BJ (cell line): Measurements from ENCODE around the gene LIMS4. TPM values are rescaled to one million over a fixed set of nuclear protein-coding genes. Genes with fewer than 3 reads are reported as not detected.
"Not testable (repeated sequence)": the region's sequence is repeated elsewhere in the genome, so short reads cannot be mapped to it uniquely, and the experiment has no call there.

Experiments
- CTCF ChIA-PET: fragments of 350-600 bp; formaldehyde crosslinking; extraction: SDS; loops from one replicate; lab custom pipeline; 2021; ENCODE audit warnings: antibody characterized with exemption, inconsistent platforms; lab: Yijun Ruan, JAX
- POLR2A ChIA-PET: fragments of 300-600 bp; sonication (Branson Sonifier 250); formaldehyde crosslinking; extraction: SDS; loops from one replicate; lab custom pipeline; 2021; ENCODE audit warnings: antibody characterized with exemption; lab: Charles Lee
- DNase-seq: peaks from one replicate; pipeline ENCODE4 v3.0.0-alpha.2; 2011; ENCODE audit warnings: low read depth
- H3K27me3 ChIP-seq: 2 replicates; pipeline ENCODE4 v1.6.0; 2011; ENCODE audit warnings: low read length; ENCODE audit not compliant: control insufficient read depth, insufficient read depth
- H3K36me3 ChIP-seq: 2 replicates; pipeline ENCODE4 v1.5.1; 2011; ENCODE audit warnings: low read length; ENCODE audit not compliant: control insufficient read depth, insufficient read depth
- H3K4me3 ChIP-seq: 2 replicates; pipeline ENCODE4 v1.5.1; 2011; ENCODE audit warnings: low read depth, mild to moderate bottlenecking, control low read depth, low read length
- polyA minus RNA-seq: library from RNA; depleted of rRNA, polyadenylated mRNA; stranded (reverse); fragments of >200 nt; gene quantifications from 2 replicates; pipeline ENCODE4 v1.2.3, GENCODE V29; 2011; rRNA and poly(A)+ RNA removed
- polyA plus RNA-seq: library from polyadenylated mRNA; depleted of rRNA; stranded (reverse); fragments of >200 nt; gene quantifications from 2 replicates; pipeline ENCODE4 v1.2.3, GENCODE V29; 2011; rRNA removed

LIMS4 gene
- polyA plus RNA-seq (8.7 and 9.4 TPM in 2 replicates), polyA minus RNA-seq (18.5 and 30.0 TPM in 2 replicates)

DNA sequence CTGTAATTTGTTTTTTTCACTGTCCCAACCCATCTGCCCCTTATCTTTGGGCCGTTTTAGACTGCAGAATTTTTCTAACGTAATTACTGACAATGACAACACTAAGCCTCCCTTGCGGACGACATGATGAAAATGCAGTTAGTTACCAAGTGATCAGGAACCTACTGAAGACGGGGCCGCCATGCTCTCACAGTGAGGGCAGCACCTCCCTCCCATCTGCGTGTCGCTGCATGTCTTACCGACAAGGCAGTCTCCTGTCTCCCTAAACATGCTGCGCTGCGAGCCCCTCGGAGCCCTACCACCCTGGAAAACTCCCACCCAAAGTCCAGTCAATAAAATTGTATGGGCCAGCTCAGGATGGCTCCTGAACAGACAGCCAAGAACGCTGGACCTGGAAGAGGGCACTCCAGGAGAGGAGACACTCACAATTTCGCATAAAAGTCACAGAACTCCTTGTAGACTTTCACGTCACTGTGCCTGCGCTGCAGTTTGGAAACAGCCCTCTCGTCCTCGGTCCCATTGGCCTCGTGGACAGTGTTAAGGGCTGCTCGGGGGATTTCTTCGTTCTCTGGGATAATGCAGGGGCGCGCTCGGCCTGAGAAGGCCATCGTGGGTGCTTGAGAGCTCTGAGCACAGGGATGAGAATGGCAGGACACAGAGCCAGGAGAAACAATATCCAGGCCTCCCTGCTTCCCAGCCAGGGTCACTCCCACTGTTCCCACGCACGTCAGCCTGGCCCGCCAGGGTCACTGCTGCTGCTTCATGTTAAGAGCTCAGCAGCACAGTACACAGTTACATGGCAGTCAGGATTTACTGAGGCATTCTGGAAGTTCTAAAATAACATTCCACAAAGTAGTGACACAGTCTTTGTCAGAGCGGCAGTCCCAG, at the start of gene LIMS4:
Gene LIMS4 (minus strand): TSS at position 646 of the 888 bp plus-strand sequence. CDS start 38 bp downstream, at position 608.
- CTCF ChIA-PET, H3K4me3 ChIP-seq, DNase-seq, H3K36me3 ChIP-seq, H3K27me3 ChIP-seq, POLR2A ChIA-PET: not testable (repeated sequence)

DNA sequence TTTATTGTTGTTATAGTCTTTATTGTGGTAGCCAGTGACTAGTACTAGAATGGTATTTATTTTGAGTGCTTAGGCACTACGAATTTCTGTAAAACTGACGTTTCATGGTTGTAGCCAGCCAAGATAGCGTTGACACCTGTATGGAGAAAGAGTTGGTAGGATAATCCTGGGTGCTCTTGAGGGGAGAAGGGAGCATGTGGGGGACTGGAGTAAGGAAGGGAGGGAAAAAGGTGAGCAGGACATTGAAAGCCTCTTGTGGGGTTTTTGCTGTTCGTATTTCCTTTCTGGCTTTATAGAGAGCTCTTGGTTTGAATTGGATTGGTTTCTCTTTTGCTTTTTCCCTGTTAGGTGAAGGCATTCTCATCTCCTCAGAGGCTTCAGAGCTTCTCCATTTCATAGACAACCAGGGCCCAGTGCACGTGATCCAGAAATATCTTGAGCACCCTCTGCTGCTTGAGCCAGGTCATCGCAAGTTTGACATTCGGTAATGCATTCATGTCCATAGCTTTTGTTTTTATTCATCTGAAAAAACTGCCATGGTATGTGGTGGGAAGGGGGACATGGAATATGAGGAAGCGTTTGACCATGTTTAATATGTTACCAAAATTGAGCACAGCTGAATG, 27.2 kb upstream of the LIMS4 start:
- CTCF ChIA-PET, POLR2A ChIA-PET, DNase-seq, H3K4me3 ChIP-seq, H3K27me3 ChIP-seq, H3K36me3 ChIP-seq: not testable (repeated sequence)

GRCh38 chr2:110496027-110496426, 23.4 kb upstream of the LIMS4 start:
- POLR2A ChIA-PET, H3K4me3 ChIP-seq, DNase-seq, H3K36me3 ChIP-seq, H3K27me3 ChIP-seq, CTCF ChIA-PET: not testable (repeated sequence)

DNA sequence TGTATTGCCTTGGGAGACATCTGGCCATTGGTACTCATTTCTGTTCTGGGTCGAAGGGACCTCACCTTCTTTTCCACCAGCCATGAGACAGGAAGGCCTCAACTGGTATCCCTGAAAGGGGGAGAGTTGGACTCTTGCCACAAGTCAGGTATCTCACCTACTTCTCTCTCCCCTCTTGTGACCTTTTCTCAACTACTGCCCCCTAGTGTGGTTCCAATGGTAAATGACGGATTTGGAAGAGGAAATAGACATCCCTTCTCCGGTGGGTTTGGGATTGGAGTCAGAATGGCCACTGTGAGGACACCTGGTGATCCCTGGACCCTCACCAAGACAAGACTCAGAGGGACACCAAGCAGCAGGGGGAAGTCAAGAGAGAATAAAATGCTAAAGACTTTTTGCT, 21.9 kb upstream of the LIMS4 start:
- CTCF ChIA-PET, H3K36me3 ChIP-seq, H3K27me3 ChIP-seq, H3K4me3 ChIP-seq, DNase-seq, POLR2A ChIA-PET: not testable (repeated sequence)

- CTCF ChIA-PET, POLR2A ChIA-PET: not testable (repeated sequence)
These were observed 16.4 kb upstream of the LIMS4 start for GRCh38 chr2:110488991-110489390.

DNA sequence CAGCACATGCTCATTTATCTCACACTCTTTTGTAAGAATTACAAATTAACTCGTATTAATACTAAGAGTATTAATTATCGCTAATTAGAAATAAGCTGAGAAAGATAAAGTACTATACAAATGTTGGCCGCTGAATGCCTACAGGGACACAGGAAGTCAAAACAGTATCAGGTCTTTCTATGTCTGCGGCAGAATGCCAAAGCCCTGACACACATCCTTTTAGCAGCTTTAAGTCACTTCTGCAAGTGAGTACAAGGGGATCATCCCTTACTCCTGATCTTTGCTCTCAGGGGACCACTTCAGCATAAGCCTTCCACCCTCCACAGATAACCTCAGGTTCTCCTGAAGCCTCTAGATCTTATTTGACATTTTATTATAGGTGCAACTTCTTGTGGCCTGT, 10.1 kb upstream of the LIMS4 start:
- H3K4me3 ChIP-seq, H3K27me3 ChIP-seq, DNase-seq, H3K36me3 ChIP-seq, CTCF ChIA-PET, POLR2A ChIA-PET: not testable (repeated sequence)

More at GRCh38 chr2:110488991-110489390, 16.4 kb upstream of the LIMS4 start:
- DNase-seq, H3K4me3 ChIP-seq, H3K36me3 ChIP-seq, H3K27me3 ChIP-seq: not testable (repeated sequence)

- H3K4me3 ChIP-seq, POLR2A ChIA-PET, CTCF ChIA-PET, DNase-seq, H3K36me3 ChIP-seq, H3K27me3 ChIP-seq: not testable (repeated sequence)
These were observed 8.6 kb upstream of the LIMS4 start for GRCh38 chr2:110481200-110481599.

- DNase-seq, H3K4me3 ChIP-seq, H3K36me3 ChIP-seq, CTCF ChIA-PET, H3K27me3 ChIP-seq, POLR2A ChIA-PET: not testable (repeated sequence)
These were observed 7.5 kb upstream of the LIMS4 start for GRCh38 chr2:110480084-110480483.

DNA sequence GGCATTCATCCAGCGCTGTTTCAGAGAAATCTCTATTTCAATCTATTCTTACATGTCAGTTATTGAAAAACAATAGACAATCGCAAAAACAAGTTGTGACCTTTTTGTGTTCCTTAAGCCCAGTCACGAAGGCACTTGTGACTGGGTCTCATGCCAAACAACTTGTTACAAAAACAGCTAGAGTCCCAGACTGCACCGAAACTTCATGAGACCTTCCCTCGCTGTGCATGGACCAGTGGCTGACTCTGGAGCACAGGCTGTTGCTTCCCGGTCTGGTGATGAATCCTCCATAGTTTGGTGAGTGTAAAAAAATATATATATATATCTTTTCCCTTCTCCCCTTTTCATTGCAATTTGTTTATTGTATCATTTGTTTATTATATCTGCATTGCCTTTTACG, 4.8 kb upstream of the LIMS4 start:
- H3K36me3 ChIP-seq, H3K27me3 ChIP-seq, H3K4me3 ChIP-seq, DNase-seq, CTCF ChIA-PET, POLR2A ChIA-PET: not testable (repeated sequence)

DNA sequence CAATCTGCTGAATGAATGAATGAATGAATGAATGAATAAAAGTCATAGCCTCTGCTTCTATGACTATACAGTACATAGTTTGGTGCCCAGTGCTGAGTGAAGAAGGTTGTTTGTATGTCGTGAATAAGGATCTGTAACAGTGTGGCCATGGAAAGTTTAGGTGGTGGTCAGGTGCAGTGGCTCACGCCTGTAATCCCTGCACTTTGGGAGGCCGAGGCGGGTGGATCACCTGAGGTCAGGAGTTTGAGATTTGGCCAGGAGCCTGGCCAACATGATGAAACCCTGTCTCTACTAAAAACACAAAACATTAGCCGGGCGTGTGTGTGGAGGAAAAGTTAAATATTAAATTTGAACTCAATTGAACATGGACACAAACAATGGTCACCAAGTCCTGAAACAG, 4.3 kb upstream of the LIMS4 start:
- H3K36me3 ChIP-seq, CTCF ChIA-PET, H3K4me3 ChIP-seq, DNase-seq, POLR2A ChIA-PET, H3K27me3 ChIP-seq: not testable (repeated sequence)

DNA sequence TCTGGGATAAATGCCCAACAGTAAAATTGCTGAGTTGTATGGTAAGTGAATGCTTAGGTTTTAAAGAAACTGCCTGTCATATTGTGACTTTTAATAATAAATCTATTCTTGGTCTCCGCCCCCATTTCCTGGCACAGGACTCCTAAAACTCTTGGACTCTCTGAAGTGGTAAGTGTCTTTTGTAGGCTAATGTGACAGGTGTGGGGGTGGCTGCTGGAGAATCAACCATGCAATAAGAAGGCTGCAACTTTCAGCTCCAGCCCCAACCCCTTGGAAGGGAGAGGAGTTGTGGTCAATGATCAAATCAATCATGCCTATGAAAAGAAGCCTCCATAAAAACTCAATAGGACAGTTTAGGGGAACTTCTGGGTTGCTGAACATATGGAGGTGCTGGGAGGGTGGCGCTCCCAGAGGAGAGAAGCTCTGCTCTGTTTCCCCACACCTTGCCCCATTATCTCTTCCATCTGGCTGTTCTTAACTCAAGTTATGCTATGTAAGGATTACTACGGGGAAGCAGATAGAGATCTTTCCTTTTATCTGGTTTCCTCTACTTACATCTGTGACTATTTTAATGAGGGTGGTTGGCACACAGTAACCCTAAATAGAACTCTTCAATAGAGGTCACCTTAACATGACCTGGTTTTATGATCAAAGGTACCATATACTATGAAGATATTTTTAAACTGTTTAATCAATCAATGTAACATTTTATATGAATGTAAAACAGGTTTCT, 3.2 kb upstream of the LIMS4 start:
- H3K36me3 ChIP-seq, DNase-seq, H3K27me3 ChIP-seq, POLR2A ChIA-PET, CTCF ChIA-PET, H3K4me3 ChIP-seq: not testable (repeated sequence)

DNA sequence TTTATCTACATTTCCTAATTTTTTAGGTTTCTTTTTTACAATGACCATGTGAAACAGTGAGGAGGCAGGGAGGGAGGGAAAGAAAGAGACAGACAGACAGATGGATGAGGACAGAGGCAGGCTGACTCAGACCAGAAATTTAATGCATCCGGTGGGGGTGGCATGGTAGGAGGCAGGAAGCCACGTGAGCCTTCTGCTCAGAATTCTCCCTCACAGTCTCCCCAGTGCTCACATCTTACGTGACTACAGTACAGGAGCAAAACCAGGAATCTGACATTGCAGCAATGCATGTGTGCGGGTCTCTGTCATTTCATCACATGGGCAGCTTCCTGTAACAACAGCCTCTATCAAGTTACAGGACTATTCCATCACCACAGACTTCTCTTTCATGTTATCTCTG, 2.3 kb upstream of the LIMS4 start:
- POLR2A ChIA-PET, CTCF ChIA-PET, H3K4me3 ChIP-seq, H3K36me3 ChIP-seq, H3K27me3 ChIP-seq, DNase-seq: not testable (repeated sequence)
